Neural cell (in vitro differentiated cells): ENCODE measurements around the gene NSG1. TPM values are rescaled to one million over a fixed set of nuclear protein-coding genes. Genes with fewer than 3 reads are reported as not detected.

Experiments
- H2AFZ ChIP-seq: fragments of 200-600, 300-800 bp; sonication (generic), shearing (Covaris generic); 2 replicates; pipeline ENCODE4 v1.6.0; 2014; ENCODE audit warnings: low read depth, mild to moderate bottlenecking, antibody characterized with exemption, low read length, moderate library complexity
- H3F3A ChIP-seq: fragments of 200-600 bp; shearing (Covaris generic); 2 replicates; pipeline ENCODE4 v1.6.1; 2016; ENCODE audit warnings: mild to moderate bottlenecking, moderate library complexity, mixed read lengths, antibody characterized with exemption, low read length; ENCODE audit not compliant: insufficient read depth, poor library complexity, severe bottlenecking
- H3K27ac ChIP-seq: fragments of 200-600, 300-800 bp; sonication (generic), shearing (Covaris generic); 2 replicates; pipeline ENCODE4 v1.5.1; 2014; ENCODE audit warnings: mild to moderate bottlenecking, low read length, moderate library complexity
- H3K27me3 ChIP-seq: fragments of 300-800, 200-600 bp; sonication (generic), shearing (Covaris generic); 2 replicates; pipeline ENCODE4 v1.6.0; 2014; ENCODE audit warnings: mild to moderate bottlenecking, low read depth, low read length, moderate library complexity; ENCODE audit not compliant: insufficient read depth
- H3K36me3 ChIP-seq: fragments of 300-800, 200-600 bp; sonication (generic), shearing (Covaris generic); 2 replicates; pipeline ENCODE4 v1.5.1; 2014; ENCODE audit warnings: mild to moderate bottlenecking, antibody characterized with exemption, low read length, moderate library complexity; ENCODE audit not compliant: insufficient read depth
- H3K4me2 ChIP-seq: fragments of 300-800, 200-600 bp; sonication (generic), shearing (Covaris generic); 2 replicates; pipeline ENCODE4 v1.6.0; 2014; ENCODE audit warnings: mild to moderate bottlenecking, low read length
- H3K4me3 ChIP-seq: fragments of 300-800, 200-600 bp; sonication (generic), shearing (Covaris generic); 2 replicates; pipeline ENCODE4 v1.5.1; 2014; ENCODE audit warnings: mild to moderate bottlenecking, low read length, moderate library complexity
- H3K79me2 ChIP-seq: fragments of 200-600 bp; shearing (Covaris generic); replicated peaks from 2 replicates; pipeline ENCODE4 v1.6.0; 2014; ENCODE audit warnings: mild to moderate bottlenecking, low read length, moderate library complexity; ENCODE audit not compliant: insufficient read depth
- H3K9ac ChIP-seq: fragments of 300-800, 200-600 bp; sonication (generic), shearing (Covaris generic); 2 replicates; pipeline ENCODE4 v1.6.1; 2016; ENCODE audit warnings: mild to moderate bottlenecking, low read length, mixed read lengths
- H3K9me2 ChIP-seq: fragments of 200-600 bp; shearing (Covaris generic); 2 replicates; pipeline ENCODE4 v1.6.1; 2016; ENCODE audit warnings: mild to moderate bottlenecking, low read length, mixed read lengths; ENCODE audit not compliant: insufficient read depth
- H3K9me3 ChIP-seq: fragments of 200-600, 300-800 bp; sonication (generic), shearing (Covaris generic); 2 replicates; pipeline ENCODE4 v1.6.1; 2016; ENCODE audit warnings: mild to moderate bottlenecking, mixed run types, low read length, moderate library complexity, mixed read lengths
- H4K20me1 ChIP-seq: fragments of 200-600 bp; shearing (Covaris generic); 2 replicates; pipeline ENCODE4 v1.6.1; 2016; ENCODE audit warnings: mild to moderate bottlenecking, mixed run types; ENCODE audit not compliant: insufficient read depth
- EP300 ChIP-seq: fragments of 450-650 bp; conservative IDR thresholded peaks from 2 replicates; pipeline ENCODE4 v1.6.1; 2014; ENCODE audit warnings: antibody characterized with exemption, mild to moderate bottlenecking, moderate library complexity; ENCODE audit not compliant: poor library complexity, severe bottlenecking
- EZH2 ChIP-seq: fragments of 200-600, 300-800 bp; shearing (Covaris generic), sonication (generic); IDR thresholded peaks from 2 replicates; pipeline ENCODE4 v1.6.1; 2014; ENCODE audit warnings: antibody characterized with exemption, low read length, borderline replicate concordance, mild to moderate bottlenecking; ENCODE audit not compliant: insufficient read depth, poor library complexity, severe bottlenecking
- MXI1 ChIP-seq: fragments of 450-650 bp; conservative IDR thresholded peaks from 2 replicates; pipeline ENCODE4 v1.6.1; 2014; ENCODE audit warnings: antibody characterized with exemption, mild to moderate bottlenecking; ENCODE audit not compliant: poor library complexity, severe bottlenecking
- POLR2AphosphoS5 ChIP-seq: IDR thresholded peaks from 2 replicates; pipeline ENCODE4 v1.6.1; 2012
- RAD21 ChIP-seq: fragments of 450-650 bp; conservative IDR thresholded peaks from 2 replicates; pipeline ENCODE4 v1.6.1; 2014; ENCODE audit warnings: antibody characterized with exemption, mild to moderate bottlenecking, moderate library complexity
- SMC3 ChIP-seq: fragments of 450-650 bp; conservative IDR thresholded peaks from 2 replicates; pipeline ENCODE4 v1.6.1; 2014; ENCODE audit warnings: antibody characterized with exemption, mild to moderate bottlenecking, moderate library complexity; ENCODE audit not compliant: poor library complexity
- TAF1 ChIP-seq: IDR thresholded peaks from 2 replicates; pipeline ENCODE4 v1.6.1; 2012; ENCODE audit warnings: low read depth
- polyA plus RNA-seq: library from polyadenylated mRNA; depleted of rRNA; stranded (reverse); fragments of >200 nt; gene quantifications from 2 replicates; pipeline ENCODE4 v1.2.3, GENCODE V29; 2014
- TF ChIP-seq, protein P1 (sequence below): IDR thresholded peaks from 2 replicates; pipeline ENCODE4 v1.6.1; 2012; ENCODE audit warnings: borderline replicate concordance
- TF ChIP-seq, protein P2 (sequence below): fragments of 450-650 bp; IDR thresholded peaks from 2 replicates; pipeline ENCODE4 v1.5.1; 2014; ENCODE audit warnings: antibody characterized with exemption, mild to moderate bottlenecking, moderate library complexity; ENCODE audit not compliant: poor library complexity, severe bottlenecking

NSG1 gene
- polyA plus RNA-seq, 1 donor from 2014 or later, result 921 TPM

DNA sequence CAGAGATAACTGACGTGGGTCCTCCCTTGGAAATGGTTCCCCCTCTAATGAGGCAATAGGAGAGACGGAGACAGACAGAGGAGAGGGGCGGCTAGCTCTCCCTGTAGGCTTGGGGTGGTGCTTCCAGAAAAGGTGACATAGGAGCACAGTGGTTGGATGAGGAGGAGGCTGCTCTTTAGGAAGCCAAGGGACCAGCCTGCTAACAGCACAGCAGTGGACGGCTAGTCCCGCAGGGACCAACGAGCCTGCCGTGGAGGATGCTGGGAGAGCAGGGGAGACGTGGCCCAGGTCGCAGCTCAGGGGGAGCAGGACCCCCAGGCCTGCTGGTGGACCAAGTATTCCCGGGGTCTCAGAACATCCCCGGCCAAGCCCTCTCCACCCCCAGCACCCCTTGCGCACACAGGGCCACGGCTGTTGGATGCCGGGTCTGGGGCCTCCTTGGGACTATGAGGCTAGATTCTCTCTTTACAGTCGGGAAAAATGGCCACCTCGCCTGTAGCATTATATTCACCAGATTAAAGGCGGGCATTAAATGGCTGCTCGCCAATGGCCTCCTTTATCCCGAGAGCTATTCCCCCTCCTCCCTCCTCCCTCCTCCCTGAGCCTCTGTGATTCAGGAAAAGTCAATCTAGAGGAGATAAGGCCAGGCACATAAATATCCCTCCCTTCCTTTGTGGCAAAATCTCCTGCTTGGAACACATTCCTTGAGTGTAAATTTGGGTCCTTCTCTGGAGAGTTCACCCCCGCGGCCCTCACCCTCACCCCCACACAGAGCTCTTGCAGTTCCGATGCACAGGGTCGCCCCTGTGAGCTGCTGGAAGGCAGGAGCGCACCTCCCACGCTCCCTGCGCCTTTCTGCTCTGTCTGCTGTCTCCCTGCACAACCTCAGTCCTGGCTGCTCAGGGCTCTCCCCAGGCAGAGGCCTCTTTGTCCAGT is 30.5 kb upstream of the NSG1 start:
- no peaks in the 10 kb centered on the region for H3K79me2 ChIP-seq
- H3K4me3 ChIP-seq, result no peak overlapping the region
- no peaks in the 10 kb centered on the region for H3F3A ChIP-seq
- TF ChIP-seq EP300 (no peak), MXI1 (no peak), POLR2AphosphoS5 (no peak), RAD21 (no peak), EZH2 (no peak), TAF1 (no peak), SMC3 (no peak)
- TF ChIP-seq, protein P1, sequence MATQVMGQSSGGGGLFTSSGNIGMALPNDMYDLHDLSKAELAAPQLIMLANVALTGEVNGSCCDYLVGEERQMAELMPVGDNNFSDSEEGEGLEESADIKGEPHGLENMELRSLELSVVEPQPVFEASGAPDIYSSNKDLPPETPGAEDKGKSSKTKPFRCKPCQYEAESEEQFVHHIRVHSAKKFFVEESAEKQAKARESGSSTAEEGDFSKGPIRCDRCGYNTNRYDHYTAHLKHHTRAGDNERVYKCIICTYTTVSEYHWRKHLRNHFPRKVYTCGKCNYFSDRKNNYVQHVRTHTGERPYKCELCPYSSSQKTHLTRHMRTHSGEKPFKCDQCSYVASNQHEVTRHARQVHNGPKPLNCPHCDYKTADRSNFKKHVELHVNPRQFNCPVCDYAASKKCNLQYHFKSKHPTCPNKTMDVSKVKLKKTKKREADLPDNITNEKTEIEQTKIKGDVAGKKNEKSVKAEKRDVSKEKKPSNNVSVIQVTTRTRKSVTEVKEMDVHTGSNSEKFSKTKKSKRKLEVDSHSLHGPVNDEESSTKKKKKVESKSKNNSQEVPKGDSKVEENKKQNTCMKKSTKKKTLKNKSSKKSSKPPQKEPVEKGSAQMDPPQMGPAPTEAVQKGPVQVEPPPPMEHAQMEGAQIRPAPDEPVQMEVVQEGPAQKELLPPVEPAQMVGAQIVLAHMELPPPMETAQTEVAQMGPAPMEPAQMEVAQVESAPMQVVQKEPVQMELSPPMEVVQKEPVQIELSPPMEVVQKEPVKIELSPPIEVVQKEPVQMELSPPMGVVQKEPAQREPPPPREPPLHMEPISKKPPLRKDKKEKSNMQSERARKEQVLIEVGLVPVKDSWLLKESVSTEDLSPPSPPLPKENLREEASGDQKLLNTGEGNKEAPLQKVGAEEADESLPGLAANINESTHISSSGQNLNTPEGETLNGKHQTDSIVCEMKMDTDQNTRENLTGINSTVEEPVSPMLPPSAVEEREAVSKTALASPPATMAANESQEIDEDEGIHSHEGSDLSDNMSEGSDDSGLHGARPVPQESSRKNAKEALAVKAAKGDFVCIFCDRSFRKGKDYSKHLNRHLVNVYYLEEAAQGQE, result no peak
- TF ChIP-seq, protein P2, sequence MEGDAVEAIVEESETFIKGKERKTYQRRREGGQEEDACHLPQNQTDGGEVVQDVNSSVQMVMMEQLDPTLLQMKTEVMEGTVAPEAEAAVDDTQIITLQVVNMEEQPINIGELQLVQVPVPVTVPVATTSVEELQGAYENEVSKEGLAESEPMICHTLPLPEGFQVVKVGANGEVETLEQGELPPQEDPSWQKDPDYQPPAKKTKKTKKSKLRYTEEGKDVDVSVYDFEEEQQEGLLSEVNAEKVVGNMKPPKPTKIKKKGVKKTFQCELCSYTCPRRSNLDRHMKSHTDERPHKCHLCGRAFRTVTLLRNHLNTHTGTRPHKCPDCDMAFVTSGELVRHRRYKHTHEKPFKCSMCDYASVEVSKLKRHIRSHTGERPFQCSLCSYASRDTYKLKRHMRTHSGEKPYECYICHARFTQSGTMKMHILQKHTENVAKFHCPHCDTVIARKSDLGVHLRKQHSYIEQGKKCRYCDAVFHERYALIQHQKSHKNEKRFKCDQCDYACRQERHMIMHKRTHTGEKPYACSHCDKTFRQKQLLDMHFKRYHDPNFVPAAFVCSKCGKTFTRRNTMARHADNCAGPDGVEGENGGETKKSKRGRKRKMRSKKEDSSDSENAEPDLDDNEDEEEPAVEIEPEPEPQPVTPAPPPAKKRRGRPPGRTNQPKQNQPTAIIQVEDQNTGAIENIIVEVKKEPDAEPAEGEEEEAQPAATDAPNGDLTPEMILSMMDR, result no peak
- no peak overlapping the region for H3K27ac ChIP-seq
- H3K9me3 ChIP-seq, result no peaks in the 10 kb centered on the region
- no peaks in the 10 kb centered on the region for H3K9me2 ChIP-seq
- no peak overlapping the region for H3K4me2 ChIP-seq
- no peaks in the 10 kb centered on the region for H4K20me1 ChIP-seq
- H3K9ac ChIP-seq, result no peak overlapping the region
- H3K27me3 ChIP-seq, result no peaks in the 10 kb centered on the region
- H3K36me3 ChIP-seq, result no peaks in the 10 kb centered on the region
- H2AFZ ChIP-seq, result no peak overlapping the region

DNA sequence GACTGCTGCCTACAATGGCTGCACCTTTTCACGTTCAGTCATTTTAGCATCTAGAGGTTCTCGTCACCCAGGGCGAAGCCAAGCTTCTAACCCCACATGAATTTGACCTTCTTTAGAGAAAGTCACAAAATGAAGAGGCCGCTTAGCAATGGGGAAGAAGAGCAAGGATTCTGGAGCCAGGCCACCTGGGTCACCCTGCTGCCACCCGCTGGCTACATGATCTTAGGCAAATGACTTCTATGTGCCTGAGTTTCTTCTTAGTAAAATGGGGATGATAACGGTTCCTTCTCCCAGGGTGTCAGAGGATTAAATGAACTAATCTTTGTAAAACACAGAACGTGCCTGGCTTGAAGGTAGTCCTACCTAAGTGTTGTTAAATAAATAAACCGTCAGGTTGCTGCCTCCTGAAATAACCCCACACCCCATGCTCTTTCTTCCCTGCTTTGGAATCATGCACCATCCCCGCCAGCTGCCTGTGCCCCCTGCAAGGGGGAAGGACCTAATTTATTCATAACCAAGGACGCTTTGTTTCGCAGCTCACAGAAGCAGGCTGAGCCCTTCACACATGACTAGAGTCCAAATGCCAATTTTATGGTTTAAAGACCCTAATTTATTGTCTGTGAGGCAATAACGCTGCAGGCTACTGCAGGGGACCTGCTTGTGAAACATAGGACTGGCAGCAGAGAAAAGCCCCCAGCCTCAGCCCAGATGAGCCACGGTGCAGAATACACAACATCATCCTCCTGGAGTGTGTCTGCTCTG is 28.6 kb upstream of the NSG1 start:
- Histone ChIP-seq H2AFZ (no peak overlapping the region), H3K9me3 (no peaks in the 10 kb centered on the region), H3K27ac (no peak overlapping the region), H3K4me3 (no peak overlapping the region), H4K20me1 (no peaks in the 10 kb centered on the region), H3F3A (no peaks in the 10 kb centered on the region), H3K9ac (no peak overlapping the region), H3K79me2 (no peaks in the 10 kb centered on the region), H3K36me3 (no peaks in the 10 kb centered on the region), H3K4me2 (no peak overlapping the region), H3K9me2 (no peaks in the 10 kb centered on the region), H3K27me3 (no peaks in the 10 kb centered on the region)
- no peak for TF ChIP-seq POLR2AphosphoS5
- no peak for TF ChIP-seq EP300
- TF ChIP-seq MXI1, result no peak
- TF ChIP-seq SMC3, result no peak
- TF ChIP-seq, protein P1, result no peak
- no peak for TF ChIP-seq TAF1
- TF ChIP-seq, protein P2, result no peak
- TF ChIP-seq RAD21, result no peak
- TF ChIP-seq EZH2, result no peak
